ENCODE data around the gene MIF4GD.
"Not testable (repeated sequence)": the region's sequence is repeated elsewhere in the genome, so short reads cannot be mapped to it uniquely, and the experiment has no call there.

The MIF4GD gene

DNA sequence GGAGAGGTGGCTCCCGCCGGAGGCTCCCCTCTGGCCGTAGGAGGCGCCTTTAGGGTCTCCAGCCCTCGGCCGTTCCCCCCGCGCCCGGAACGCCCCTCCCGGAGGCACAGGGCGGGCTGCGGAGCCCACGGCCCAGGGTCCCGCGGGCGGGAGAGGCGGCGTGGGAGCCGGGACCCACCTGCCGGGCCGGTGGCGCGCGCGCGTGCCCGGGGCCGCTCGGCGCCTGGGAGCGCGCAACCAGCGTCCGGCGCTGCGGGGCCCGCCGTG lies at the start of gene MIF4GD:
Gene MIF4GD (minus strand): TSS at position 266 of the 267 bp plus-strand sequence. CDS start 1,036 bp downstream, outside the sequence.
- no peak for DNase-seq

- no peak for DNase-seq
Observed at GRCh38 chr17:75319904-75320691, 49.1 kb upstream of the MIF4GD start.

DNA sequence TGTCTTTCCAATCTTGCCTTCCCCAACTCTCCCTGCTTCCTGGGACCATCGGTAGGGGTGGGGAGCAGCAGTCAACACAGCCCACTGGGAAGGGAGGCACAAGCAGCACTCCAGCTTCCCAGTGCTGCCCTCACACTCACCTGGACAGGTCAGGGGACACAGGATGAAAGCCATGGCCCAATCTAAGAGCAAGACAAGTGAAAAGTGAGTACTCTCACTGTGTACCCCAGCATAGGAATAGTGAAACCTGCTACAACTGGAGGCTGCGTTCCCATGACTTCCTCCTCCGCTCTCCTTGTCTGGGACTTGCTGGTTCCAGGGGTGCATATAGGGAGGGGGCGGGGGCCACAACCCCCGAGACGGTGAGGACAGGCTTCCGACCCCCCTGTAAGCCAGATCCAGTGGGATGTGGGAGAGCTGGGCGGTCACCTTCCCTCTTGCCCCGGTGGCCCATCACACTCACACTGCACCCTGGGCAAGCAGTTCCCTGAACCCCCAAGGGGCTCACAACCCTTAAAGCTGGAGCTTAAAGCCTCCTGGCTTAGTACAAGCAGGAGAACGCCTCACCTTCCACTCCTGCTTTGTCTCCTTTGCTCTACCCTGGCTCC lies 47.7 kb upstream of the MIF4GD start:
- DNase-seq = no peak

- no peak for DNase-seq
Observed at GRCh38 chr17:75318211-75318610, 47.2 kb upstream of the MIF4GD start.

DNA sequence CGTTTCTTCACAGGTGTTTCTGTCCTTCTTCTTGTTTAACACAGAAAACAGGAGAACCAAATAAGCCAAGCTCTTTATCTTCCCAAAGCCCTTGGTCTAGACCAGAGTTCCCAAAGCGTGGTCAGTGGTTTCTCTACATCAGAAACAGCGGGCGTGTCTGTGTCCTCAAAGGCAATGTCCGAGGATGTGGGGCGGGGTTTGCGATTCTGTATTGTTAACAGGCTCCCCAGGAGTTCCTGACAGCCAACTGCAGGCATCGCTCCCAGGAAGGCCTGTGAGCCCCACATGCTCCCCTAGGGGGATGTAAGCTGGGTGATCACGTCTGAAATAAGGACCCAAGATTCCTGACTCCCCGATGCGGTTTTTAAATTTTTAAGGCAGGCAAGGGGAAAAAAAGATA lies 46.6 kb upstream of the MIF4GD start:
- DNase-seq = no peak

- DNase-seq = no peak
Observed at GRCh38 chr17:75316253-75316652, 45.2 kb upstream of the MIF4GD start.

GRCh38 chr17:75315541-75316243 lies 44.7 kb upstream of the MIF4GD start:
- no peak for DNase-seq

DNA sequence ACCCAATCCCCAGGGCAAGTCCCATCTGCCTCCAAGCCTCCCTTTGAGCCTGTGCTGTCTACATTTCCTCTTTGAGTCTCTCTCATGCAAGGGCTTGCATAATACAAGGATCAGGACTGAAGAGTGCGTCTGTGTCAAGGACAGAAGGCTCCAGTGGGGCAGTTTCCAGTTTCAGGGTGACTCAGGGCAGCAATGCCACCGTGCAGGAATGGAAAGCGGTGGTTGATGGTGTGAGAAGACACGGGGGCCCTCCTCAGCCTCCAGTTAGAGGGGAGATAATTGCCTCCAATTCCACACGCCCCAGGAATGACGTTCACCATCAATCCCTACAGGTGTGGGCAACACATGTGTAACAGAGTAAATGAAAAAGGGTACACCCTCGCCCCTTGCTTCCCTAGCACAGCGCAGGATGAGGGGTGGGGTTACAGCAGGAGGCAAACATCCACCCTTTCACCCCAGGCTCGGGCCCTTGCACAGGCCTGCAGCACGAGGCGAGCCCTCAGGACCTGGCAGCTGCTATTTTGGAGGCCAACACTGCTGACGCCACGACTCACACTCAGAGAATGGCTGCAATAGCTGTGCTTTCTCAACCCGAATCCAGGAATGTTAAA lies 43.0 kb upstream of the MIF4GD start:
- no peak for DNase-seq

DNA sequence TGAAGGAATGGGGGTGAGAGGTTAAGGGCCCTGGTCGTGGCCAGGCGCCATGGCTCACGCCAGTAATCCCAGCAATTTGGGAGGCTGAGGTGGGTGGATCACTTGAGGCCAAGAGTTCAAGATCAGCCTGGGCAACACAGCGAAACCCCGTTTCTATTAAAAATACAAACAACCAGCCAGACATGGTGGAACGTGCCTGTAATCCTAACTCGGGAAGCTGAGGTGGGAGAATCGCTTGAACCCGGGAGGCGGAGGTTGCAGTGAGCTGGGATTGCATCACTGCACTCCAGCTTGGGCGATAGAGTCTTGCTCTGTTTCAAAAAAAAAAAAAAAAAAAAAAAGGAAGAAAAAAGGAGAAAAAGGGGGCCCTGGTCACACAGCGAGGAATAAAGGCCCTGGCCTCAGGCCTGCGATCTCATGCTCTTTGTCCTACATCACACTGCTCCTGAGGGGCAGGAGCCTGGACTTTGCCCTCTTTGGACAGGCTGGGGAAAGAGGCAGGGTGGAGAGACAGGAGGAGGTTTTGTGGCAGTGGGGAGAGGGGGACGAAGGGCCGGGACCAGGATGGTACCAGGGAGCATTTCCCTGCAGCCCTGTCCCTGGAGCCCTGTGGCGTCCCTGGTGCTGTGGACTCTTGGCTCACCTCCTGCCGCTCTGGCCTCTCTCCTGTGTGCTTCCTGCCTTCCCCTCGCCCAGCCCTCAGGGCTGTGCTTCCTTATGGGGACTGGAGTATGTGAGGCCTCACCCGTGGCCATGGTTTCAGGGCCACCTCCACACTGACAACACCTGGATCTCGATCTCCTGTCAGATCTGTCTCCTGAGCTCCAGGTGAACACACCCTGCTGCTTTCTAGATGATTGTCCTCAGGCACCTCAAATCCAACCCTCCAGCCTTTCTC lies 38.0 kb upstream of the MIF4GD start:
- DNase-seq = no peak

- no peak for DNase-seq
Observed at GRCh38 chr17:75307957-75308731, 37.1 kb upstream of the MIF4GD start.

GRCh38 chr17:75301502-75302206 lies 30.6 kb upstream of the MIF4GD start:
- no peak for DNase-seq

- no peak for DNase-seq
Observed at GRCh38 chr17:75301049-75301448, 30.0 kb upstream of the MIF4GD start.

DNA sequence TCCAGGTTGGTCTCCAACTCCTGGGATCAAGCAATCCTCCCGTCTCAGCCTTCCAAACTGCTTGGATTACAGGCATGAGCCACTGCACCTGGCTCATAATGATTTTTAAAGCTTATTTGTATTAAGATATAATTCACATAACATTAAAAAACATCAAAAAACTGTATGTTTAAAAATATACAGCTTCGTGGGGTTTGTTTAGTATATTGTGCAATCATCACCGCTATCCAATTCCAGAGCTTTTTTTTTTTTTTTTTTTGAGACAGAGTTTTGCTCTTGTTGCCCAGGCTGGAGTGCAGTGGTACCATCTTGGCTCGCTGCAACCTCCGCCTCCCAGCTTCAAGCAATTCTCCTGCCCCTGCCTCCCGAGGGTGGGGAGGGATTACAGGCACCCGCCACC lies 29.2 kb upstream of the MIF4GD start:
- DNase-seq = no peak

DNA sequence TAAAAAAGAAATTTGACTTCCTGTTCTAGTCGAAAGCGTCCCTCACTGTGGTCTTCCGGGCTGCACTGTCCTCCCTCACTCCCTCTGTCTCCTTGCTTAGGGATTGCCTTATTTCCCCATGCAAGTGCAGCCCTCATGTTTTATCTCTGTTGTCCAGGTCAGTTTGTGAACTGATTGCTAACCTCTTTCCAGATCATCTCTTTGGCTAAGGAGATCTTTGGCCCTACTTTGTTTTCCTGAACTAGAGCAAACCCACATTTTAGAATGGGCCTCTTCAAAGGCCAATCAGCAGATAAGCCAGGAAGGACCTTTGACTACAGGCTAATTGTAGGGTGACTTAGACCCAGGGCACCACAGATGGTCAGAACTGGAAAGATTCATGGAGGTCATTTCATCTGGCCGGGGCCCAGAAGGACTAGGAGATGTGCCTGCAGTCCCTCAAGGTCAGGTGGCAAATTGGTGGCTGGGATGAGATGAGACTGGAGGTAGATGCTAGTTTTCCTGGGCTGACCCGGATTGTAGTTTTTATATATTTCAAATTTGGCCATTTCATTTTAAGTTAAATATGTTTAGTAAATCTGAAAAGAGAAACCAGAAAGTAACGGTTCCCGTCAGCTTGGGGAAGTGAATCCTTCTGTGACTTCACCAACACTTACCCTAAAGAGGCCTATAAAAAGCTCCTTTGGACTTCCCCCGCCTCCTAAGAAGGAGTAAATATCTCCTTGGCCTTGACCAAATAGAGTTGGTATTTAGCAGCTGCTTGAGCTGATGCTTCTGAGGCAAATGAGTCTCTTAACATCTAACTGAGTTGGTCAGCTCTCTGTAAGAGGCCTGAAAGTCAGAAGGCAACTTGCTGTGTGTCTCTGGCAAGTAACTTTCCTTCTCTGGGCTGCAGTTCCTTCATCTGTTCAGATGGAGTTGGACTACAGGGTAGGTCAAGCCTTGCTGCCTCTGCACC lies 24.4 kb upstream of the MIF4GD start:
- no peak for DNase-seq

- not testable (repeated sequence) for DNase-seq
Observed at GRCh38 chr17:75292810-75293448, 21.9 kb upstream of the MIF4GD start.

- DNase-seq = no peak
Observed at GRCh38 chr17:75289832-75290337, 18.9 kb upstream of the MIF4GD start.

GRCh38 chr17:75289115-75289831 lies 18.2 kb upstream of the MIF4GD start, which contains the start of gene SLC25A19:
Gene SLC25A19 (minus strand): TSS chr17:75289433. CDS start chr17:75286764, 2,669 bp downstream.
- DNase-seq = peak; percentile 95

DNA sequence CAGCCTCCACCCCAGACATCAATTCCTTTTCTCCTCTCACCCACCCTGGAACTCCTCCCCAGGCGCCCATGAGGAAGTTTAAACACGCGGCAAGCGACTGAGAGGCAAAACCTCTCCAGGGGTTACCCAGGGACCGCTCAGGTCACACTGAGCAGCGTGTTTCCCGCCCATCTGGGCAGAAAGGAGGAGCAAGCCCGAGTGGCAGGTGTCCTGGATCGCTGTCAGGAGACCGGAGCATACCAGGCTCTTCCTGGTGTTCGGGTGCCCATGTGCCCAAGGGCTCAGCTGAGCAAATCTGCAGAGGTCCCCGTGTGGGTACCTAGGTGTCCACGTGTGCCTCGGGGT lies 17.7 kb upstream of the MIF4GD start:
- DNase-seq = peak; percentile 47

- DNase-seq = no peak
Observed at GRCh38 chr17:75288359-75288758, 17.3 kb upstream of the MIF4GD start.
